GM12864 (cell line): Measurements from ENCODE around the gene TRABD2B.

ENCODE experiments used
- DNase-seq: peaks from one replicate; pipeline ENCODE4 v3.0.0-alpha.2; 2011; ENCODE audit warnings: low read depth
- H3K4me3 ChIP-seq: 2 replicates; pipeline ENCODE4 v1.5.1; 2011; ENCODE audit warnings: mild to moderate bottlenecking, low read depth, low read length, control low read depth
- TF ChIP-seq, protein P1 (sequence below): IDR thresholded peaks from 2 replicates; pipeline ENCODE4 v1.5.1; 2011; ENCODE audit warnings: low read depth, mild to moderate bottlenecking, moderate library complexity, low read length, control low read depth, inconsistent platforms; ENCODE audit errors: missing control alignments

TRABD2B gene

DNA sequence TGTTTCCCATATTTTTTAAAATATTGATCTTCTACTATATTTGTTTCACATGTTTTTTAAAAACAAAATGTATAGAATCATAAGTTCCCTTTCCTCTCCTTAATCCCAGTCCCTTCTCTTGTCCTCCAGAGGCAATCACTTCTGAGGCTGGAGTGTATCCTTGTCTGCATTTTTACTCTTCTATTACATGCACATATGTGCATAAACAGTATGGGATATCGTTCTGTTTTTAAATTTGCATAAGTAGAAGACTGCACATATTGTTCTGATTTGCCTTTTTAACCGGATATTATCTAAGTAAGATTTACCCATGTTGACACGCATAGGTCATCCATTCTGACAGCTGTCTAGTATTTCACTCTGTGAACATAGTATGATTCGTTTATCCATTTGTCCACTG lies 142.0 kb downstream of the TRABD2B start:
- DNase-seq: no peak
- H3K4me3 ChIP-seq: no peak overlapping the region
- TF ChIP-seq, protein P1, sequence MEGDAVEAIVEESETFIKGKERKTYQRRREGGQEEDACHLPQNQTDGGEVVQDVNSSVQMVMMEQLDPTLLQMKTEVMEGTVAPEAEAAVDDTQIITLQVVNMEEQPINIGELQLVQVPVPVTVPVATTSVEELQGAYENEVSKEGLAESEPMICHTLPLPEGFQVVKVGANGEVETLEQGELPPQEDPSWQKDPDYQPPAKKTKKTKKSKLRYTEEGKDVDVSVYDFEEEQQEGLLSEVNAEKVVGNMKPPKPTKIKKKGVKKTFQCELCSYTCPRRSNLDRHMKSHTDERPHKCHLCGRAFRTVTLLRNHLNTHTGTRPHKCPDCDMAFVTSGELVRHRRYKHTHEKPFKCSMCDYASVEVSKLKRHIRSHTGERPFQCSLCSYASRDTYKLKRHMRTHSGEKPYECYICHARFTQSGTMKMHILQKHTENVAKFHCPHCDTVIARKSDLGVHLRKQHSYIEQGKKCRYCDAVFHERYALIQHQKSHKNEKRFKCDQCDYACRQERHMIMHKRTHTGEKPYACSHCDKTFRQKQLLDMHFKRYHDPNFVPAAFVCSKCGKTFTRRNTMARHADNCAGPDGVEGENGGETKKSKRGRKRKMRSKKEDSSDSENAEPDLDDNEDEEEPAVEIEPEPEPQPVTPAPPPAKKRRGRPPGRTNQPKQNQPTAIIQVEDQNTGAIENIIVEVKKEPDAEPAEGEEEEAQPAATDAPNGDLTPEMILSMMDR: no peak

DNA sequence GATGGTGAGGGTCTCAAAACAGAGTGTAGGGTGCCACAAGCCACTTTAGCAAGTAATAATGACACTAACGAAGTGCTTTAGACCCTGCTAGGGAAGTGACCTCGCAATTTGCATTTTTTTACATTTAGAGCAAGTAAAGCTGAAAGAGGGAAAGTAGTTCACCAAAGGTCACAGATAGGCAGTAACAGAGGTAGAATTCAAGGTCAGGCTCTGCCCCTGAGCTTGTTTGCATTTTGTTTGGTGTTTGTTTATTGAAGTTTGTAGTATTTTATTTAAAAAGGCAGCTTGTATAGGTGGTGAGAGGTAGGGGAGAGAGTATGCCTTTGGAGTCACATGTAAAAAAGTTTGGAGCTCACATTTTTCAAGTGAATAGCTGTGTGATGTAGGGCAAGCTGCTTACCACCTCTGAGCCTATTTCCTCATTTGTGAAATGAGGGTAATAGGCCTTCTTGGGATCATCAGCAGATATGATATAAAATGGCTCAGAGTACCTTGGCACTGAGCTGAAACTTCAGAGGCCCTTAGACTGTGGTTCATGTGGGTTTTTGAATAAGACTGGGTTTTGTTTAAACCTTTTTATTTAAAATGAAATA lies 142.5 kb downstream of the TRABD2B start:
- no peak for DNase-seq
- TF ChIP-seq, protein P1: no peak
- no peak overlapping the region for H3K4me3 ChIP-seq

- TF ChIP-seq, protein P1: no peak
- H3K4me3 ChIP-seq: no peak overlapping the region
- DNase-seq: no peak
These were observed 143.3 kb downstream of the TRABD2B start for GRCh38 chr1:47853852-47854251.

GRCh38 chr1:47853059-47853458 lies 144.1 kb downstream of the TRABD2B start:
- no peak for DNase-seq
- TF ChIP-seq, protein P1: no peak
- no peak overlapping the region for H3K4me3 ChIP-seq

DNA sequence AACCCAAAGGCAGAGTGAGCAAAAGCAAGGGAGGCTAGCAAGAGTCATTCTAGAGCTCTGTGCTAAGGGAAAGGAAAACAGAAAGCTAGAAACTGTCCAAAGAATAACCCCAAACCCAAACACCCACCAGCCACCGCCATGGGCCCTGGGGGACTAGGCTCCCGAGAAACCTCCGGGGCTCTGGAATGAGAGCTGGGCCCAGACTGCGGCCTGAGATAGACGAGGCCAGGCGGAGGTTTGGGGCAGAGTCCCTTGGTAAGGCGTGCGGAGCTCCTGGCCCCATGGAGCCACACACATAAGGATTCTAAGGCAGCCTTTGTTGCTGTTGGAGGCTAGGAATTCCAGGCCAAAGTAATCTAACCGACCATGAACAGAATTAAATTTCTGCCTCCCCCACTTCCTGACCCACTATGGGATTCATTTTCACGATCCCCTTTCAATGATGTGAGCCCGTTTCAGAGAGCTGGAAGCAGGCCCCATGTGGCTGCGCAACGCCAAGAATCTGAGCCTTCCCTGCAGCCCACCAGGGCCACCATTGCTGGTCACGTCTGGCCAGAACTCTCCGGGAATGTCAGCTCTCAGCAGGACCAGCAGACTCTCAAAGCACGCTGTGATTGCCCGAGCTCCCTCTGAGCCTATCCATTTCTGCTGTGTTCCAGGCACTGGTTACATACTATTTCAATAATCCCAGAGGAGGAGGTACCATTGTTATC lies 145.0 kb downstream of the TRABD2B start:
- H3K4me3 ChIP-seq: no peak overlapping the region
- DNase-seq: no peak
- TF ChIP-seq, protein P1: no peak

- TF ChIP-seq, protein P1: no peak
These were observed 146.7 kb downstream of the TRABD2B start for GRCh38 chr1:47850451-47850850.

More at GRCh38 chr1:47850451-47850850, 146.7 kb downstream of the TRABD2B start:
- DNase-seq: no peak
- no peak overlapping the region for H3K4me3 ChIP-seq
